Endothelial cell of umbilical vein (primary cell): ENCODE measurements around the gene SPRY1. TPM values are rescaled to one million over a fixed set of nuclear protein-coding genes. Genes with fewer than 3 reads are reported as not detected.

Experiments
- BruUV-seq: library from RNA; stranded (reverse); fragments of 400-500 nt; replicated peaks from 2 replicates; lab custom pipeline; 2021; lab: Mats Ljungman, UMichigan
- CTCF ChIA-PET: fragments of 300-600, 350-600 bp; sonication (Branson Sonifier 250); formaldehyde crosslinking; loops from one replicate; lab custom pipeline; 2021; ENCODE audit warnings: antibody characterized with exemption, inconsistent platforms; lab: Charles Lee
- POLR2A ChIA-PET: fragments of 300-600, 350-600 bp; sonication (Branson Sonifier 250); formaldehyde crosslinking; loops from one replicate; lab custom pipeline; 2021; ENCODE audit warnings: antibody characterized with exemption, inconsistent platforms; lab: Charles Lee
- DNase-seq: peaks from one replicate; pipeline ENCODE4 v3.0.0-alpha.2; 2011; ENCODE audit warnings: low read depth, low spot score
- FAIRE-seq: peaks from 2 replicates; lab custom pipeline; 2011; peaks lifted over from hg19 to GRCh38; lab: Jason Lieb, UNC
- H2AFZ ChIP-seq: 2 replicates; pipeline ENCODE4 v1.6.0; 2012; ENCODE audit warnings: low read depth, low read length, control low read depth, inconsistent platforms
- H3K27ac ChIP-seq: 2 replicates; pipeline ENCODE4 v1.5.1; 2011; ENCODE audit warnings: low read depth, mild to moderate bottlenecking, control low read depth, low read length, moderate library complexity; ENCODE audit not compliant: insufficient read depth
- H3K27me3 ChIP-seq, 2 experiments: 2 replicates each; pipeline versions ENCODE4 v1.6.0 to v1.6.1; 2011; ENCODE audit warnings: low read length in 2 of 2, mixed read lengths in 1 of 2; ENCODE audit not compliant: control insufficient read depth in 2 of 2, insufficient read depth in 2 of 2
- H3K36me3 ChIP-seq, 2 experiments: 2 replicates in 1 of 2; 3 replicates in 1 of 2; pipeline ENCODE4 v1.5.1; 2011; ENCODE audit warnings: low read length in 2 of 2, mild to moderate bottlenecking in 1 of 2, moderate library complexity in 1 of 2; ENCODE audit not compliant: control insufficient read depth in 2 of 2, insufficient read depth in 2 of 2; ENCODE audit errors: extremely low read depth in 1 of 2
- H3K4me1 ChIP-seq: 3 replicates; pipeline ENCODE4 v1.5.1; 2011; ENCODE audit warnings: mild to moderate bottlenecking, low read length; ENCODE audit not compliant: control insufficient read depth, insufficient read depth; ENCODE audit errors: extremely low read depth
- H3K4me2 ChIP-seq: 2 replicates; pipeline ENCODE4 v1.6.1; 2011; ENCODE audit warnings: low read length, control low read depth, mixed read lengths; ENCODE audit not compliant: insufficient read depth
- H3K4me3 ChIP-seq, 3 experiments: fragments of 200-600 bp in 1 of 3; sonication (generic), shearing (Covaris generic) in 1 of 3; replicated peaks in 1 of 3; 2 replicates each; pipeline ENCODE4 v1.5.1; 2011 to 2016; ENCODE audit warnings: control low read depth in 3 of 3, low read length in 3 of 3, mild to moderate bottlenecking in 2 of 3, inconsistent platforms in 1 of 3, low read depth in 1 of 3, moderate library complexity in 1 of 3; ENCODE audit not compliant: insufficient read depth in 1 of 3
- H3K79me2 ChIP-seq: 2 replicates; pipeline ENCODE4 v1.6.0; 2012; ENCODE audit warnings: low read length, inconsistent platforms; ENCODE audit not compliant: control insufficient read depth, insufficient read depth
- H3K9ac ChIP-seq: replicated peaks from 2 replicates; pipeline ENCODE3; 2011; ENCODE audit warnings: low read length, control low read depth; ENCODE audit not compliant: insufficient read depth; ENCODE audit errors: extremely low read depth
- H3K9me1 ChIP-seq: replicated peaks from 3 replicates; pipeline ENCODE4 v1.6.0; 2011; ENCODE audit warnings: mild to moderate bottlenecking, low read length; ENCODE audit not compliant: control insufficient read depth, insufficient read depth; ENCODE audit errors: extremely low read depth
- H3K9me3 ChIP-seq: replicated peaks from 2 replicates; pipeline ENCODE4 v1.5.1; 2012; ENCODE audit warnings: low read length, inconsistent platforms; ENCODE audit not compliant: control insufficient read depth, insufficient read depth
- H4K20me1 ChIP-seq: replicated peaks from 2 replicates; pipeline ENCODE3; 2011; ENCODE audit warnings: mild to moderate bottlenecking, low read length; ENCODE audit not compliant: control insufficient read depth, insufficient read depth; ENCODE audit errors: extremely low read depth
- GATA2 ChIP-seq: IDR thresholded peaks from 2 replicates; pipeline ENCODE4 v1.7.0; 2011; ENCODE audit warnings: low read depth, mild to moderate bottlenecking, moderate library complexity, mixed read lengths, low read length; ENCODE audit not compliant: insufficient read length, insufficient read depth
- JUN ChIP-seq: IDR thresholded peaks from 2 replicates; pipeline ENCODE4 v1.6.1; 2011; ENCODE audit warnings: borderline replicate concordance, low read depth; ENCODE audit not compliant: insufficient read length, insufficient read depth
- MYC ChIP-seq: IDR thresholded peaks from one replicate; pipeline ENCODE4 v1.6.1; 2011; ENCODE audit warnings: mild to moderate bottlenecking, low read depth, low read length
- POLR2AphosphoS5 ChIP-seq: IDR thresholded peaks from 2 replicates; pipeline ENCODE4 v1.6.1; 2012; ENCODE audit warnings: low read depth, mild to moderate bottlenecking, control low read depth, low read length, moderate library complexity; ENCODE audit not compliant: insufficient read depth
- dilution Hi-C: fragments of 300-500 bp; cut with MboI; formaldehyde crosslinking; loops from one replicate; pipeline ENCODE4 v1.15.0; 2019; ENCODE audit warnings: low sequenced_read_pairs; ENCODE audit not compliant: extremely low pct_ligation_motif_present
- intact Hi-C: fragments of 100-400 bp; cut with micrococcal nuclease; formaldehyde crosslinking; loops from one replicate; pipeline ENCODE4 v1.10.0; 2022
- polyA plus RNA-seq, 4 experiments: library from polyadenylated mRNA; depleted of rRNA in 3 of 4; stranded (reverse) in 3 of 4; unstranded in 1 of 4; fragments of >200 nt; gene quantifications; 2 replicates each; pipeline versions ENCODE4 v1.2.1 to v1.2.3, GENCODE V29; 2011 to 2012; ENCODE audit warnings: missing spikeins in 1 of 4
- total RNA-seq: library from RNA; stranded (reverse); gene quantifications from 2 replicates; pipeline ENCODE4 v1.2.3, GENCODE V29; 2021
- TF ChIP-seq, protein P1 (sequence below), 2 donors: IDR thresholded peaks; 1 replicate in 1 of 2; 2 replicates in 1 of 2; pipeline ENCODE4 v1.5.1; 2011; ENCODE audit warnings: low read length in 2 of 2, mild to moderate bottlenecking in 2 of 2, moderate library complexity in 2 of 2, control low read depth in 1 of 2, inconsistent platforms in 1 of 2, low read depth in 1 of 2; ENCODE audit not compliant: insufficient read depth in 1 of 2; ENCODE audit errors: extremely low read depth in 1 of 2
- TF ChIP-seq, protein P2 (sequence below): IDR thresholded peaks from 2 replicates; pipeline ENCODE4 v1.6.1; 2011; ENCODE audit not compliant: insufficient read depth, insufficient read length

Gene SPRY1
- total and polyA plus RNA-seq, 2 donors (not counting 3 experiments of a cell fraction or from before 2014, with no cell fraction given): 14.1 to 43.7 TPM

DNA sequence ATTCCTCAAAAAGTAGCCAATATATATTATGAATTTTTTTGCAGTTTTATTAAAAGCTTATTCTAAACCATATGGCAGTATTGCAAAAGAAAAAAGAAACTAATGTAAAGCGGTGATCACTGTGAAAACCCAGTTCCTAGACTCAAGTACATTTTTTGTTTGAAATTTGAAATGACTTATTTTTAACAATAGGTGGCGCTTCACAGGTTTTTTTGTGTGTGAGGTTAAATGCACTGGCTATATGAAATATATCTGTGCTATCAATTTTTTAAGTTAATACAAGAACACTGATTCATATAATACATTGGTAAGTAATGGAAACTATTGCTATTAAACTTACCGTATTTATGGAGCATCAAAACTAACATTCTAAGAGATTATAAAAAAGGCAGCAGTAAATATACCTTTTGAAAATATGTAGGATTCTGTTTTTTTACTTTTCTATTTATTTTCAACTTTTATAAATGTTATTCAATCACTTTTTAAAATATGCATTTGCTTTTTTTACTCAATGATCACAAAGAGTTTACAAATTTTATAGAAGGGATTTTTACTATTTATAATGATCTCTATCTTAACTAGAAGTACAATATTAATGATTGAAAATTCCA, 5.6 kb upstream of the SPRY1 start:
- Histone ChIP-seq H3K9me1 (no peaks in the 10 kb centered on the region), H3K36me3 (no peaks in the 10 kb centered on the region), H3K4me3 (no peak overlapping the region), H3K9ac (no peak overlapping the region), H3K4me1 (peaks cover 31% of the 10 kb centered on the region), H3K9me3 (no peaks in the 10 kb centered on the region), H3K4me2 (no peak overlapping the region), H3K27me3 (no peaks in the 10 kb centered on the region), H4K20me1 (no peaks in the 10 kb centered on the region), H3K79me2 (no peaks in the 10 kb centered on the region), H2AFZ (no peak overlapping the region), H3K27ac (no peak overlapping the region)
- dilution Hi-C loops (no loop called here), intact Hi-C loops (no loop called here)
- CTCF ChIA-PET: interaction anchor here (1.0 to 1.9 kb wide), 7 partner anchors 8 to 288 kb away, joined by 3 to 11 read pairs (median 3); no protein-coding TSS in a partner anchor
- TF ChIP-seq MYC: no peak
- TF ChIP-seq, protein P1, sequence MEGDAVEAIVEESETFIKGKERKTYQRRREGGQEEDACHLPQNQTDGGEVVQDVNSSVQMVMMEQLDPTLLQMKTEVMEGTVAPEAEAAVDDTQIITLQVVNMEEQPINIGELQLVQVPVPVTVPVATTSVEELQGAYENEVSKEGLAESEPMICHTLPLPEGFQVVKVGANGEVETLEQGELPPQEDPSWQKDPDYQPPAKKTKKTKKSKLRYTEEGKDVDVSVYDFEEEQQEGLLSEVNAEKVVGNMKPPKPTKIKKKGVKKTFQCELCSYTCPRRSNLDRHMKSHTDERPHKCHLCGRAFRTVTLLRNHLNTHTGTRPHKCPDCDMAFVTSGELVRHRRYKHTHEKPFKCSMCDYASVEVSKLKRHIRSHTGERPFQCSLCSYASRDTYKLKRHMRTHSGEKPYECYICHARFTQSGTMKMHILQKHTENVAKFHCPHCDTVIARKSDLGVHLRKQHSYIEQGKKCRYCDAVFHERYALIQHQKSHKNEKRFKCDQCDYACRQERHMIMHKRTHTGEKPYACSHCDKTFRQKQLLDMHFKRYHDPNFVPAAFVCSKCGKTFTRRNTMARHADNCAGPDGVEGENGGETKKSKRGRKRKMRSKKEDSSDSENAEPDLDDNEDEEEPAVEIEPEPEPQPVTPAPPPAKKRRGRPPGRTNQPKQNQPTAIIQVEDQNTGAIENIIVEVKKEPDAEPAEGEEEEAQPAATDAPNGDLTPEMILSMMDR (IDR thresholded peaks at IDR 0.05; ENCODE audit: extremely low read depth in 1 of 2, insufficient read depth in 1 of 2, low read depth in 1 of 2, low read length in 2 of 2): peak; percentile 19 to 29
- FAIRE-seq (peak; percentile 77), DNase-seq (peak; percentile 46)
- POLR2A ChIA-PET: no interaction called here
- BruUV-seq: no TSS peak

DNA sequence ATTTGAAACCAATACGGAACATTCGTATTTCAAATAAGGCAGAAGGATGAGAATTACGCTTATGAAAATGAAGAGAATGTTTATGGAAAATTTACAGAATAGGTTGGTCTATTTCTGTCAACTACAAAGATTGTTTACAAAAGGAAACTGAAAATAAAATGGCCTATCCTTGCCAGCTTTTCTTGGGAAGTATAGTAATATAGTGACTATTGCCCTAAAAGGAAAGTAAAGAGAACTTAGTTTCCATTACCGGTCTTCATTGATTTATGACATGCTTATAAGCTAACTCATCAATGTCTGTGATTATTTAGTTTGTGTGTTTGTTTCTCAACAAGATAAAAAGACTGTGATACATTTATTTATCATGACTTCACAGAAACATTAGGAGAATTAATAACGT, 2.9 kb upstream of the SPRY1 start:
- H3K4me2 ChIP-seq: peak overlapping the region; percentile 34
- TF ChIP-seq GATA2 (no peak), POLR2AphosphoS5 (no peak), MYC (no peak), JUN (peak; percentile 5)
- TF ChIP-seq, protein P2, sequence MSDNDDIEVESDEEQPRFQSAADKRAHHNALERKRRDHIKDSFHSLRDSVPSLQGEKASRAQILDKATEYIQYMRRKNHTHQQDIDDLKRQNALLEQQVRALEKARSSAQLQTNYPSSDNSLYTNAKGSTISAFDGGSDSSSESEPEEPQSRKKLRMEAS: no peak
- BruUV-seq: no TSS peak
- POLR2A ChIA-PET: no interaction called here
- peaks cover 22% of the 10 kb centered on the region for H3K4me1 ChIP-seq
- H3K27ac ChIP-seq: no peak overlapping the region
- no peaks in the 10 kb centered on the region for H3K36me3 ChIP-seq
- FAIRE-seq: no peak
- no peaks in the 10 kb centered on the region for H3K9me1 ChIP-seq
- H3K9me3 ChIP-seq: no peaks in the 10 kb centered on the region
- intact Hi-C loops: no loop called here
- H3K9ac ChIP-seq: no peak overlapping the region
- peak; percentile 49 for DNase-seq
- H3K27me3 ChIP-seq: no peaks in the 10 kb centered on the region
- no peaks in the 10 kb centered on the region for H4K20me1 ChIP-seq
- peaks cover 2% of the 10 kb centered on the region for H3K79me2 ChIP-seq
- CTCF ChIA-PET: interaction anchor here (0.6 to 2.6 kb wide), 6 partner anchors 10 to 267 kb away, joined by 3 to 12 read pairs (median 4); no protein-coding TSS in a partner anchor
- dilution Hi-C loops: no loop called here
- no peak overlapping the region for H2AFZ ChIP-seq
- no peak overlapping the region for H3K4me3 ChIP-seq
